ENCODE data around the gene CSNK1D. TPM values are rescaled to one million over a fixed set of nuclear protein-coding genes. Genes with fewer than 3 reads are reported as not detected.
A peak's percentile ranks its signal among the peaks of the same experiment; 100 is the strongest.

CSNK1D gene
- total RNA-seq, 1 experiment from 2014 or later = 157 TPM

- no peak for DNase-seq
- intact Hi-C loops (cut with micrococcal nuclease; ENCODE audit: unreplicated experiment) = no loop called here
- no peaks in the 10 kb centered on the region for H3K9me3 Mint-ChIP-seq (ENCODE audit: low read depth, unreplicated experiment)
- BruUV-seq (replicated peaks) = TSS peak; percentile 76
- no peaks in the 10 kb centered on the region for H3K27me3 Mint-ChIP-seq (ENCODE audit: unreplicated experiment)
- peaks cover 7% of the 10 kb centered on the region for H3K4me1 Mint-ChIP-seq (ENCODE audit: low read depth, unreplicated experiment)
- peaks cover 41% of the 10 kb centered on the region for H3K36me3 Mint-ChIP-seq (ENCODE audit: insufficient read depth, unreplicated experiment)
- H3K27ac Mint-ChIP-seq (ENCODE audit: unreplicated experiment) = peak overlapping the region; percentile 61
- CTCF ChIA-PET = no interaction called here
- TF ChIP-seq CTCF (IDR thresholded peaks at IDR 0.05; ENCODE audit: unreplicated experiment) = no peak
- H3K4me3 Mint-ChIP-seq (ENCODE audit: low read depth, unreplicated experiment) = peak overlapping the region; percentile 82
These were observed 45.1 kb downstream of the CSNK1D start for GRCh38 chr17:82228278-82228841.

GRCh38 chr17:82227629-82228277, 45.7 kb downstream of the CSNK1D start:
- peak overlapping the region; percentile 61 for H3K27ac Mint-ChIP-seq (ENCODE audit: unreplicated experiment)
- H3K27me3 Mint-ChIP-seq (ENCODE audit: unreplicated experiment) = no peaks in the 10 kb centered on the region
- peaks cover 7% of the 10 kb centered on the region for H3K4me1 Mint-ChIP-seq (ENCODE audit: low read depth, unreplicated experiment)
- H3K9me3 Mint-ChIP-seq (ENCODE audit: low read depth, unreplicated experiment) = no peaks in the 10 kb centered on the region
- intact Hi-C loops (cut with micrococcal nuclease; ENCODE audit: unreplicated experiment) = no loop called here
- H3K4me3 Mint-ChIP-seq (ENCODE audit: low read depth, unreplicated experiment) = peak overlapping the region; percentile 82
- no peak for DNase-seq
- H3K36me3 Mint-ChIP-seq (ENCODE audit: insufficient read depth, unreplicated experiment) = peaks cover 36% of the 10 kb centered on the region
- BruUV-seq (replicated peaks) = no TSS peak
- no peak for TF ChIP-seq CTCF (IDR thresholded peaks at IDR 0.05; ENCODE audit: unreplicated experiment)
- CTCF ChIA-PET = no interaction called here

- Mint-ChIP-seq H3K4me1 (ENCODE audit: low read depth, unreplicated experiment) (peaks cover 7% of the 10 kb centered on the region), H3K36me3 (ENCODE audit: insufficient read depth, unreplicated experiment) (peaks cover 36% of the 10 kb centered on the region), H3K27ac (ENCODE audit: unreplicated experiment) (no peak overlapping the region), H3K4me3 (ENCODE audit: low read depth, unreplicated experiment) (no peak overlapping the region), H3K27me3 (ENCODE audit: unreplicated experiment) (no peaks in the 10 kb centered on the region), H3K9me3 (ENCODE audit: low read depth, unreplicated experiment) (no peaks in the 10 kb centered on the region)
- no peak for DNase-seq
- intact Hi-C loops (cut with micrococcal nuclease; ENCODE audit: unreplicated experiment) = no loop called here
- BruUV-seq (replicated peaks) = no TSS peak
- no peak for TF ChIP-seq CTCF (IDR thresholded peaks at IDR 0.05; ENCODE audit: unreplicated experiment)
- CTCF ChIA-PET = no interaction called here
These were observed 46.5 kb downstream of the CSNK1D start for GRCh38 chr17:82226809-82227628.

- Mint-ChIP-seq H3K27me3 (ENCODE audit: unreplicated experiment) (no peaks in the 10 kb centered on the region), H3K4me1 (ENCODE audit: low read depth, unreplicated experiment) (peaks cover 12% of the 10 kb centered on the region), H3K36me3 (ENCODE audit: insufficient read depth, unreplicated experiment) (peaks cover 36% of the 10 kb centered on the region), H3K4me3 (ENCODE audit: low read depth, unreplicated experiment) (no peak overlapping the region), H3K27ac (ENCODE audit: unreplicated experiment) (no peak overlapping the region), H3K9me3 (ENCODE audit: low read depth, unreplicated experiment) (no peaks in the 10 kb centered on the region)
- no TSS peak for BruUV-seq (replicated peaks)
- intact Hi-C loops (cut with micrococcal nuclease; ENCODE audit: unreplicated experiment) = no loop called here
- CTCF ChIA-PET = no interaction called here
- no peak for TF ChIP-seq CTCF (IDR thresholded peaks at IDR 0.05; ENCODE audit: unreplicated experiment)
- DNase-seq = no peak
These were observed 47.2 kb downstream of the CSNK1D start for GRCh38 chr17:82226146-82226808.
